ENCODE results near the gene DHRS7B.
"Not testable (repeated sequence)": the region's sequence is repeated elsewhere in the genome, so short reads cannot be mapped to it uniquely, and the experiment has no call there.

The DHRS7B gene

GRCh38 chr17:21126645-21127508 lies at the start of gene DHRS7B:
DHRS7B (plus strand) TSS chr17:21126964; CDS start chr17:21126972, 8 bp downstream.
- peak; percentile 98 for DNase-seq

DNA sequence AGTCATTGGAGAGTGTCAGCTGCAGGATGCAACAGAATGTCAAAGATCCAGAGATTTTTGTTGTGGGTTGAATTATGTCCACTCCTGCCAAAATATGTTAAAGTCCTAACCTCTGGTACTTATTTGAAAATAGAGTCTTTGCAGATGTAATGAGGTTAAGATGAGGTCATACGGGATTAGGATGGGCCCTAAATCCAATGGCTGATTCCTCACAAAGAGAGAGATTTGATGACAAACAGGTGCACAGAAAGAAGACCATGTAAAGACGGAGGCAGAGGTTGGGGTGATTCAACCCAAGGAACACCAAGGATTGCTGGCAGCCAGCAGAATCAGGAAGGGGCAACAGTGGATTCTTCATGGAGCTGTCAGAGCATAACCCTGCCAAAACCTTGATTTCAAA lies 49.5 kb upstream of the DHRS7B start:
- DNase-seq = no peak

- DNase-seq = no peak
Measured at GRCh38 chr17:21078016-21078780, 48.6 kb upstream of the DHRS7B start.

GRCh38 chr17:21079196-21079595 lies 47.6 kb upstream of the DHRS7B start:
- DNase-seq = no peak

DNA sequence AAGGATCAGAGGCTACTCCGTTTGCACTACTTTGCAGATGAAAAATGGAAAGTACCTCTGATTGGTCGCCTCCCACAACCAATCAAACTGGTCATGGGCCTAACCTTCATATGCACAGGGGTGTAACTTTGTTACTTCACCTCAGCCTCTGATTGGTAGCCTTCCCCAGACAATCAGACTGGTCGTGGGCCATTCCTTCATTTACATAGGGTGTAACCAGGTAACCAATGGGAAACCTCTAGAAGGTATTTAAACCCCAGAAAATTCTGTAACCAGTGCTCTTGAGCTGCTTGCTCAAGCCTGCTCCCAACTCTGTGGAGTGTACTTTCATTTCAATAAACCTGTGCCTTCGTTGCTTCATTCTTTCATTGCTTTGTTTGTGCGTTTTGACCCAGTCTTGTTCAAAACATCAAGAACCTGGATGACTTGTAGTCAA lies 44.7 kb upstream of the DHRS7B start:
- DNase-seq = no peak

GRCh38 chr17:21085280-21085679 lies 41.5 kb upstream of the DHRS7B start:
- not testable (repeated sequence) for DNase-seq

- DNase-seq = no peak
Measured at GRCh38 chr17:21085707-21086106, 41.1 kb upstream of the DHRS7B start.

DNA sequence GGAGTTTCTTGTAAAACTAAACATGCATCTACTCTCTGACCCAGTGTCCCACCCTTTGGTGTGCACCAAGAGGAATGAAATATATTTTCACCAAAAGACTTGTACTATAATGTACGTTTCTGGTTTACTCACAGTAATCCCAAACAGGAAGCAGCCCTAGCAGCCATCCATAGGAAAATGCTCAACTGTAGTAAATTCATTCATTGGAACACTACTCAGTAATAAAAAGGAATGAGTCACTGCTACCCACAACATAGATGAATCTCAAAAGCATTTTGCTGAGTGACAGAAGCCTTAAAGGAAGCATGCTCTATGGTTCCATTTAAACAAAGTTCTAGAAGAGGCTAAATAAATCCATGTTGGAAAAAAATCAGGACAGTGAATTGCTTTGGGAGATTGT lies 37.6 kb upstream of the DHRS7B start:
- DNase-seq = no peak

DNA sequence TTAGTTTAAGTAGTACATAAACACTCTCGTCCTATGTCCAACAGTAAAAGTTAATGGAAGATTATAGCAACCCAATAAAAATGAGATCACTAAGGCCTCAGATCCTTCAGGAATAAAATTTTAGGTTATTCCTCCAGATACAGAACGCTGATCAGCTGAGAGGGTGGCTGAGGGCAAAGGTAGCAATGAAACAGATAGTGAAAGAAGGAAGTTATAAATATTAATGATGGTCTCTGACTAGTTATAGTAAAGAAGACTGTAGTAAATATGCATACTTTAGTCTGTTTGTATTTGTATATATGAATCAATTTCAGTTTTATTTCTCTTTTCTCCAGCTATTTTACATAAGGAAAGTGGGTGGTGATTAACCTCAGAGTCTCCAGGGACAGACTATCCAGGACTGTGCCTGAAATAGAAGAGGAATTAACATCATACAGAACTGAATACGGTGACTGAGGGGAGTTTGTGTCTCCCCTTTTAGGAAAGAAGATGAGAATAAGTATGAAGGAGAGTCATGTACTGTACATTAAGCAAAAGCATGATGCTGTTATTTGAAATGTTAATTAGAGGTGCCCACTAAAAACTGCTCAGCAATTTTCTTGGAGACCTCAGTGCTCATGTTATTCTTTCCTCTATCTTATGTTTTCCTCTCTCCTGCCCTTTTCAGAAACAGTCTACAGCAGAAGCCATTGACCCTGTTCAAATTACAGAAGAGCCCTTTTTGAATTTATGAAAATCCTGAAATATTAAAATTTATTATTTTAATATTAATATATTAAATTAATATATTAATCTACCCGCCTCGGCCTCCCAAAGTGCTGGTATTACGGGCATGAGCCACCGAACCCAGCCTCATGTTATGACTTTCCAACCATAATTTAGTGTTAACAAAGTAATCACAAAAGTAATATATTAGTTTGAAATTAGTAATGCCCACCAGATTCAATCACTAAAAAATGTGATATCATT lies 36.5 kb upstream of the DHRS7B start:
- no peak for DNase-seq

- no peak for DNase-seq
Measured at GRCh38 chr17:21090902-21091618, 35.7 kb upstream of the DHRS7B start.

GRCh38 chr17:21094298-21094704 lies 32.5 kb upstream of the DHRS7B start:
- DNase-seq = no peak

GRCh38 chr17:21095735-21096134 lies 31.0 kb upstream of the DHRS7B start:
- no peak for DNase-seq

DNA sequence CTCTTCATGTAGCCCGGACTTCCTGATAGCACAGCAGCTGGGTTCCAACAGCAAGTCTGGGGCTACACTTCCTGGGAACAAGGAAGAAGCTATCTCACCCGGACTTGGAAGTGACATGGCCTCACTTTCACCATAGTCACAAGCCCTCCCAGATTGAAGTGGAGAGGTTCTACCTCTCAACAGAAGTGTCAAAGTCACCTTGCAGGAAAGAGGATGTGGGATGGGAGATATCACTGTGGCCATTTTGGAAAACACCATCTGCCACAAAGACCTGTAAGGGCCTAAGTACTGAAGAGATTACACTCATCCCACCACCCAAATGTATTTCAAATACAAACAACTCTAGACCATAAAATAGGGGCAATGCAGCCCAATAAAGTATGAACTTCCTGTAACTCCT lies 29.9 kb upstream of the DHRS7B start:
- no peak for DNase-seq

GRCh38 chr17:21098934-21099689 lies 27.7 kb upstream of the DHRS7B start:
- DNase-seq = peak; percentile 81 to 83

DNA sequence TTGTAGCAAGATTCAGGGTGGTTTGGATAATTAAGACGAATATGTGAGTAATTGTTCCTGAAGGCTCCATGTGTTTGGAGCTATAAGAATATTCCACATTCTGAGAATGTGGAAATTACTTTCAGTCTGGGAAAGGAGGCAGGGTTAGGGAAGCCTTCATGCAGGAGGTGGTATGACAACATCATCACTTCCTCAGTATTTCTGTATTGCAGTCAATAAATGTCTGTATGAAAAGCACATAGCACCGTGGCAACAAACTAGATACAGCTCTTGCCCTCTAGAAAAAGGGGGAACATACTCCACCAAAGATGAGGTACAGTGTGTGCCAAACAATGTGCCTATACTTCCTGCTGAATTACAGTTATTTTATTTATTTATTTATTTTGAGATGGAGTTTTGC lies 26.1 kb upstream of the DHRS7B start:
- no peak for DNase-seq

DNA sequence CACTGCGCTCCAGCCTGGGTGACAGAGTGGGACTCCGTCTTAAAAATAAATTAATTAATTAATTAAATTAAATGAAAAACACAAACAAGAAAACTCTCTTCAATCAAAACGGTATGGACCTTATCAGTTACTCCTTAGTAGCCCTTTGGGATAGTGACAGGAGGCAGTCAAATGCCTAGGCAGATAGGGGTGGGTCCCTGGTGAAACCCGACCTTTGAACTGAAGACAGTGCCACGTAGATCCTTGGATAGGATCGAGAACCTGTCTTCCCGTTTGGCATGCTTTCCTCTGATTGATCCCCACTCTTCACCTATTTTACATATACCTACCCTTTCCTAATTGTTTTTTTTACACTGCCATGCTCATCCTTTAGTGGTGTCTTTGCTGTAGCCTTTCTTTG lies 22.2 kb upstream of the DHRS7B start:
- no peak for DNase-seq

DNA sequence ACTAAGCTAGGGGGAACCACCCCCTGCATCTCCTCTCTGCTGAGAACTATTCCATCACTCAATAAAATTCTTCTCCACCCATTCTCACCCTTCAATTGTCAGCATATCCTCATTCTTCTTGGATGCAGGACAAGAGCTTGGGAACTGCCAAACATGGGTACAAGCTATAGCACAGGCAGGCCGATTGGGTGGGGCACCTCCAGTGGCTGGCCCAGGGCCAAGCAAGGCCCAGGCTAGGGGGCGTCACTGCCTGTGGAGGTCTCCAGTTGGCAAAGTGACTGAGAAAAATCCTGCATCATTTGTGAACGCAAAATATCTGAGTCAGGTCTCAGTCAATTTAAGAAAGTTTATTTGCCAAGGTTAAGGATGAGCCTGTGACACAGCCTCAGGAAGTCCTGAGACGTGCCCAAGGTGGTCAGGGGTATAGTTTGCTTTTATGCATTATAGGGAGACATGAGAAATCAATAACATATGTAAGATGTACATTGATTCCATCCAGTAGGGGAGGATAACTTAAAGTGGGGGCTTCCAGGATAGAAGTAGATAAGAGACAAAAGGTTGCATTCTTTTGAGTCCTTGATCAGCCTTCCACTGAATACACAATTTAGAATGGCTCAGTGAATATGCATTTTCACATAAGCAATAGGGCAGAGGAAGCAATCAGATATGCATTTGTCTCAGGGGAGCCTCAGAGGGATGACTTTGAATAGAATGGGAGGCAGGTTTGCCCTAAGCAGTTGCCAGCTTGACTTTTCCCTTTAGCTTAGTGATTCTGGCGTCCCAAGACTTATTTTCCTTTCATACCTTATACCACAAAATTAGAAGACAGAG lies 21.5 kb upstream of the DHRS7B start:
- no peak for DNase-seq

GRCh38 chr17:21106316-21106715 lies 20.4 kb upstream of the DHRS7B start:
- DNase-seq = no peak

GRCh38 chr17:21107067-21107650 lies 19.6 kb upstream of the DHRS7B start:
- DNase-seq = not testable (repeated sequence)

GRCh38 chr17:21108651-21109050 lies 18.1 kb upstream of the DHRS7B start:
- no peak for DNase-seq

Data from activated T-cell treated with anti-CD3 and anti-CD28 coated beads, Interleukin-2, amount 50 U/mL, for 48 hours (primary cell).